Activated B cell treated with CpG ODN at 0.5 μM for 24 hours (primary cell): Measurements from ENCODE around the gene DHODH. TPM values are rescaled to one million over a fixed set of nuclear protein-coding genes. Genes with fewer than 3 reads are reported as not detected.
"Not testable (repeated sequence)": the region's sequence is repeated elsewhere in the genome, so short reads cannot be mapped to it uniquely, and the experiment has no call there.

Experiments
- ATAC-seq: fragments of 200-7000 bp; cut with Tn5 transposase; one replicate; pipeline ENCODE4 v1.10.0; 2021; ENCODE audit warnings: low read depth, mild to moderate bottlenecking, moderate library complexity
- CTCF ChIA-PET: fragments of 350-600 bp; sonication (Branson Sonifier 250); formaldehyde crosslinking; loops from one replicate; lab custom pipeline; 2021; ENCODE audit warnings: antibody characterized with exemption; lab: Charles Lee
- POLR2A ChIA-PET: fragments of 350-600 bp; sonication (Branson Sonifier 250); formaldehyde crosslinking; loops from one replicate; lab custom pipeline; 2021; ENCODE audit warnings: antibody characterized with exemption; lab: Charles Lee
- DNase-seq: peaks from one replicate; pipeline ENCODE4 v3.0.0; 2022
- H3K27ac Mint-ChIP-seq: one replicate; pipeline ENCODE4 v1.8.0; 2020; ENCODE audit warnings: mixed read lengths
- H3K27me3 Mint-ChIP-seq: one replicate; pipeline ENCODE4 v1.8.0; 2021; ENCODE audit warnings: mixed read lengths
- H3K36me3 Mint-ChIP-seq: one replicate; pipeline ENCODE4 v1.8.0; 2021; ENCODE audit warnings: low read depth, mixed read lengths
- H3K4me1 Mint-ChIP-seq: one replicate; pipeline ENCODE4 v1.8.0; 2021; ENCODE audit warnings: mixed read lengths
- H3K4me3 Mint-ChIP-seq: one replicate; pipeline ENCODE4 v1.8.0; 2020; ENCODE audit warnings: mild to moderate bottlenecking, mixed read lengths
- H3K9me3 Mint-ChIP-seq: one replicate; pipeline ENCODE4 v1.8.0; 2020; ENCODE audit warnings: mixed read lengths
- CTCF ChIP-seq: fragments of 200-600 bp; IDR thresholded peaks from one replicate; pipeline ENCODE4 v1.8.0; 2022; ENCODE audit warnings: antibody characterized with exemption, mild to moderate bottlenecking
- intact Hi-C: fragments of 100-400 bp; cut with micrococcal nuclease; formaldehyde crosslinking; loops from one replicate; pipeline ENCODE4 v1.15.1; 2024
- total RNA-seq: library from RNA; stranded (reverse); gene quantifications from 2 replicates; pipeline ENCODE4 v1.2.3, GENCODE V29; 2022

The DHODH gene
- total RNA-seq, 1 donor from 2014 or later: 12.0 TPM

- DNase-seq (no peak), ATAC-seq (no peak)
- POLR2A ChIA-PET: no interaction called here
- CTCF ChIA-PET: interaction anchor here (0.6 kb wide), 1 partner anchor 244 kb away, joined by 3 read pairs; no protein-coding TSS in a partner anchor
- Mint-ChIP-seq H3K4me1 (no peaks in the 10 kb centered on the region), H3K27ac (no peak overlapping the region), H3K27me3 (peaks cover 5% of the 10 kb centered on the region), H3K9me3 (no peaks in the 10 kb centered on the region), H3K4me3 (no peak overlapping the region), H3K36me3 (no peaks in the 10 kb centered on the region)
- intact Hi-C loops: loop anchor here (10.0 kb wide), 1 partner anchor 537 kb away; the partner anchor contains the start of gene ZNF23
- no peak for TF ChIP-seq CTCF
Observed at GRCh38 chr16:72001180-72001874, 7.2 kb upstream of the DHODH start.

GRCh38 chr16:72002619-72003018, 5.9 kb upstream of the DHODH start:
- POLR2A ChIA-PET: no interaction called here
- Mint-ChIP-seq H3K4me3 (no peak overlapping the region), H3K4me1 (no peaks in the 10 kb centered on the region), H3K27ac (no peak overlapping the region), H3K27me3 (peaks cover 5% of the 10 kb centered on the region), H3K36me3 (no peaks in the 10 kb centered on the region), H3K9me3 (no peaks in the 10 kb centered on the region)
- intact Hi-C loops: loop anchor here (10.0 kb wide), 1 partner anchor 538 kb away; the partner anchor contains the start of gene ZNF23
- CTCF ChIA-PET: no interaction called here
- no peak for TF ChIP-seq CTCF
- ATAC-seq (no peak), DNase-seq (no peak)

GRCh38 chr16:72008065-72008423, 500 bp upstream of the DHODH start:
- H3K27ac Mint-ChIP-seq: peak overlapping the region; percentile 91
- CTCF ChIA-PET, DNase-seq, H3K27me3 Mint-ChIP-seq, H3K9me3 Mint-ChIP-seq, ATAC-seq, H3K36me3 Mint-ChIP-seq: not testable (repeated sequence)
- peaks cover 18% of the 10 kb centered on the region for H3K4me1 Mint-ChIP-seq
- intact Hi-C loops: loop anchor here (1.0 to 10.0 kb wide), 12 partner anchors 47 to 719 kb away; partner anchors contain the start of genes ATXN1L, CMTR2, DHX38 and IST1
- POLR2A ChIA-PET: interaction anchor here (0.9 kb wide), 1 partner anchor 85 kb away, joined by 3 read pairs; the partner anchor contains the start of genes DHX38 and TXNL4B
- H3K4me3 Mint-ChIP-seq: peak overlapping the region; percentile 91

- no peaks in the 10 kb centered on the region for H3K27me3 Mint-ChIP-seq
- DNase-seq: no peak
- peak overlapping the region; percentile 42 for H3K27ac Mint-ChIP-seq
- POLR2A ChIA-PET: no interaction called here
- ATAC-seq: no peak
- no peaks in the 10 kb centered on the region for H3K9me3 Mint-ChIP-seq
- intact Hi-C loops: loop anchor here (2.0 to 10.0 kb wide), 5 partner anchors 115 to 721 kb away; partner anchors contain the start of genes CMTR2, IST1 and ZNF23
- H3K36me3 Mint-ChIP-seq: peaks cover 24% of the 10 kb centered on the region
- no peak for TF ChIP-seq CTCF
- H3K4me3 Mint-ChIP-seq: peak overlapping the region; percentile 61
- CTCF ChIA-PET: no interaction called here
- H3K4me1 Mint-ChIP-seq: peaks cover 18% of the 10 kb centered on the region
Observed at GRCh38 chr16:72009779-72010178, 1.2 kb downstream of the DHODH start.

GRCh38 chr16:72012607-72013006, 4.1 kb downstream of the DHODH start:
- intact Hi-C loops: no loop called here

More at GRCh38 chr16:72012607-72013006, 4.1 kb downstream of the DHODH start:
- Mint-ChIP-seq H3K9me3 (no peaks in the 10 kb centered on the region), H3K27me3 (no peaks in the 10 kb centered on the region), H3K4me1 (peaks cover 18% of the 10 kb centered on the region), H3K27ac (no peak overlapping the region), H3K36me3 (peaks cover 46% of the 10 kb centered on the region), H3K4me3 (no peak overlapping the region)
- TF ChIP-seq CTCF: no peak
- DNase-seq (no peak), ATAC-seq (no peak)
- ChIA-PET CTCF (no interaction called here), POLR2A (no interaction called here)
